HS-27A (cell line): Measurements from ENCODE around the gene CXorf49B.
"Not testable (repeated sequence)": the region's sequence is repeated elsewhere in the genome, so short reads cannot be mapped to it uniquely, and the experiment has no call there.

Source experiments
- DNase-seq: peaks from one replicate; pipeline ENCODE4 v3.0.0-alpha.2; 2012; ENCODE audit warnings: low read depth, missing footprints

The CXorf49B gene

DNA sequence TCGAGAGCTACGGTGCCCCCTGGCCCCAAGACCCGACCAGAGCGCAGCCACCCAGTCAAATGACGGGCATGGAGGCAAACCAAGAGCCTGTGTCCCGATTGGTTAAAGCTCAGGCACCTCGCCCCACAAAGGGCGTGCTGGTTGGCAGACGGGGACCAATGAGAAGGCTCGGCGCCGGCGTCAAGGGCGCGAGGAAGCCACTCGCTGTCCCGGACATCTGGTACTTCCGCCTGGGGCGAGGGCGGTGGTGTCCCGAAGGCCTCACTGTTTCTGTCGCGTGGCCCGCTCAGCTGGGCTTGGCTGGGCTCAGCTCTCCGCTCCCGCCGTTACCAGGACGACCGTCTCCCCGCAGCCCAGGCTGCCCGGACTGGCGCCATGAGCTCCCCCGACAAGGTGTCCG, at the start of gene CXorf49B:
Gene CXorf49B, plus strand, starts transcription at position 301 of the 400 bp plus-strand sequence. Its CDS starts 75 bp downstream, at position 376.
- DNase-seq = not testable (repeated sequence)

DNA sequence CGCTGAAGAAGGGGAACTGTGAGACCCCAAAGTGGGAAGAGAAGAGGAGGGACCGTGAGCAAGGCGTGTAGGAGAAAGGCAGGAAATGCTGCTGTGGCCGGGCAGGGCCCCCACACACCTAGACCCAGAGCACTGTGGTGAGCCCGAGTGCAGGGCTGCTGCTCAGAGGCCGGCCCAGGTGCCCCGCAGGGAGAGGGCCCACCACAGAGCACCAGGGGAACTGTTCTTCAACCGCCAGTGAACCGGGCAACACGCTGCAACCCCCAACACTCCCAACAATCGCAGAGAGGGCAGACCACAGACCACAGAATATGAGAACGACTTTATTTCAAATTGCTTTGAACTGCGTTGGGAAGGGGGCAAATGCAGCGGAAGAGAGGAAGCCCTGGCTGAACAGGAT, 49.1 kb upstream of the CXorf49B start:
- DNase-seq = not testable (repeated sequence)

- DNase-seq = not testable (repeated sequence)
These were observed 47.6 kb upstream of the CXorf49B start for GRCh38 chrX:71715551-71715950.

DNA sequence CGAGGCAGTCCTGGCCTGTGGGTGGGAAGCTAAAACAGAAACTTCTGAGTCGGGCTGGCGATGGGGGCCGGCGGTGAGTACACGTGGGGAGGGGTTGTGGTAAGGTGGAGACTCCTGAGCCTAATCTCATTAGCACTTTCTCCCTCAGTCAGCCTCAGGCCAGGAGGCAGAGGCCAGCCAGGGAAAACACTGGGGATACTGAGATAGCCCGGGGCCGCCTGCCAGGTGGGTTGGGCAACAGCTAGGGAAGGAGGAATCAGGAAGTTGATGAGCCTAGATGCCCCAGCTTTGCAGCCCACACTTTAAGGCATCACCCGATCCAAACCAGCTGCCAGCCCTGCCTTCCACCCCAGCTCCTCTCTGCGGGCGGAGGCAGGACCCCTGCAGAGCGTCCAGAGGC, 46.8 kb upstream of the CXorf49B start:
- DNase-seq = not testable (repeated sequence)

- not testable (repeated sequence) for DNase-seq
These were observed 45.0 kb upstream of the CXorf49B start, which contains the start of gene CXorf49 for GRCh38 chrX:71718185-71718584. Gene CXorf49 (minus strand): TSS chrX:71718285. CDS start chrX:71718151, 134 bp downstream.

- DNase-seq = not testable (repeated sequence)
These were observed 44.0 kb upstream of the CXorf49B start for GRCh38 chrX:71719195-71719594.

DNA sequence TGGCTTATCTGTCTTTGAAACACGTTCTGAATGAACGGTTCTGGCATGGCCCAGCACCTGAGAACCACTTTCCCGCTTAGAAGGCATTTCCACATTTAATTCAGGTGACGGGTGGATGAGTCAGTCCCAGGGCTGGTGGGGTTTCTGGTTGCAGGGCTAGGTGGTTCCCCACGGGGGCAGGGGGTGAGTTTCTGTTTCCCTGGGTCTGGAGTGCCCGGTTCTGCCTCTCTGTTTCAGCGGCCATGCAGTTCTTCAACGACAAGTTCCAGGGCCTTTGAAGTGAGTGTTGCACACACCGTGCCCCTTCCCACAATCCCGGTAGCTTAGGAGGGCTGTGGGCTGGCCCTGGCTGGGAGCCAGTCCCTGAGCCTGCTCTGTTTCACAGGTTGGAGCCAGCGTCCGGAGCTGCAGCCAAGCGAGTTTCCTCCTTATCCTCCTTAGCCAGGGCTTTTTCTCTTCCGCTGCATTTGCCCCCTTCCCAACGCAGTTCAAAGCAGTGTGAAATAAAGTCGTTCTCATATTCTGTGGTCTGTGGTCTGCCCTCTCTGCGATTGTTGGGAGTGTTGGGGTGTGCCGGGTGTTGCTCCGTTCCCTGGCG, 42.8 kb upstream of the CXorf49B start:
- DNase-seq = not testable (repeated sequence)

DNA sequence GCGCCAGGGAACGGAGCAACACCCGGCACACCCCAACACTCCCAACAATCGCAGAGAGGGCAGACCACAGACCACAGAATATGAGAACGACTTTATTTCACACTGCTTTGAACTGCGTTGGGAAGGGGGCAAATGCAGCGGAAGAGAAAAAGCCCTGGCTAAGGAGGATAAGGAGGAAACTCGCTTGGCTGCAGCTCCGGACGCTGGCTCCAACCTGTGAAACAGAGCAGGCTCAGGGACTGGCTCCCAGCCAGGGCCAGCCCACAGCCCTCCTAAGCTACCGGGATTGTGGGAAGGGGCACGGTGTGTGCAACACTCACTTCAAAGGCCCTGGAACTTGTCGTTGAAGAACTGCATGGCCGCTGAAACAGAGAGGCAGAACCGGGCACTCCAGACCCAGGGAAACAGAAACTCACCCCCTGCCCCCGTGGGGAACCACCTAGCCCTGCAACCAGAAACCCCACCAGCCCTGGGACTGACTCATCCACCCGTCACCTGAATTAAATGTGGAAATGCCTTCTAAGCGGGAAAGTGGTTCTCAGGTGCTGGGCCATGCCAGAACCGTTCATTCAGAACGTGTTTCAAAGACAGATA, 2.4 kb upstream of the CXorf49B start:
- not testable (repeated sequence) for DNase-seq

DNA sequence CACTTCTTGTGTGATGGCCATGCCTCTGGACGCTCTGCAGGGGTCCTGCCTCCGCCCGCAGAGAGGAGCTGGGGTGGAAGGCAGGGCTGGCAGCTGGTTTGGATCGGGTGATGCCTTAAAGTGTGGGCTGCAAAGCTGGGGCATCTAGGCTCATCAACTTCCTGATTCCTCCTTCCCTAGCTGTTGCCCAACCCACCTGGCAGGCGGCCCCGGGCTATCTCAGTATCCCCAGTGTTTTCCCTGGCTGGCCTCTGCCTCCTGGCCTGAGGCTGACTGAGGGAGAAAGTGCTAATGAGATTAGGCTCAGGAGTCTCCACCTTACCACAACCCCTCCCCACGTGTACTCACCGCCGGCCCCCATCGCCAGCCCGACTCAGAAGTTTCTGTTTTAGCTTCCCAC, 1.7 kb downstream of the CXorf49B start:
- DNase-seq = not testable (repeated sequence)

- DNase-seq = not testable (repeated sequence)
These were observed 2.5 kb downstream of the CXorf49B start for GRCh38 chrX:71765613-71766012.

- not testable (repeated sequence) for DNase-seq
These were observed 4.0 kb downstream of the CXorf49B start for GRCh38 chrX:71767134-71767533.

- not testable (repeated sequence) for DNase-seq
These were observed 15.2 kb downstream of the CXorf49B start for GRCh38 chrX:71778322-71778721.

DNA sequence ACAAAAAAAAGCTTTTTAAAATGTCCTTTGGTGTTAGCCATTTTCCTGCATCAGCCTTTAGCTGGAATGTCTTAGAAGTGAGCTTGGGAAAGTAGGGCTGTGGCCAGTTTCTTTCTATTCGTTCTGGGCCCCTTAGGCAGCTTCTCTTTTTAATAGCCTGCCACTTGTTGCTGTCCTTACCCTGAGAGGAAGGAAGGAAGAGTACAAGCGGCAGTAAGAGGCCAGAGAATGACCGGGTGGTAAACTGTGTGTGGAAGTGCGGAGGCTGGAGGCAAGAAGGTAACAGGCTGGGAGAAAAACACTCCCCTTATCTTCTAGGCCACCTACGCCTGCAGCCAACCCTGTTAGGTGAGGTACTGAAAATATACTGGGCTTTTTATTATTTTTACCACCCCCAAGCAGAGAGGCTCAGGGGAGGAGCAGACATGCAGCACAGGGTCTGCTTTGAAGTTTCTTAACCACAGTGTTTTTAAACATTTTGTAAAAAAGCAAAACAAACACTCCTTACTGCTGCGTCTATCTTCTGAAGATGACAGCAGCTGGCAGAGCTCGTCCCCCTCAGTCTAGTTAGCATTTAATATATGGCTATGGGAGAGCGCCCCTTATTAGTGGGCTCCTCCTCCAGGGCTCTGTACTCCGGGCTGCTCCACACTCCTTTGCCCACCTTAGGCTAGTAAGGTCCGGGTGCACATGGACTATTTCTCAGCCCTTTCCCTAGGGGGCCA, 19.2 kb downstream of the CXorf49B start:
- DNase-seq = not testable (repeated sequence)

DNA sequence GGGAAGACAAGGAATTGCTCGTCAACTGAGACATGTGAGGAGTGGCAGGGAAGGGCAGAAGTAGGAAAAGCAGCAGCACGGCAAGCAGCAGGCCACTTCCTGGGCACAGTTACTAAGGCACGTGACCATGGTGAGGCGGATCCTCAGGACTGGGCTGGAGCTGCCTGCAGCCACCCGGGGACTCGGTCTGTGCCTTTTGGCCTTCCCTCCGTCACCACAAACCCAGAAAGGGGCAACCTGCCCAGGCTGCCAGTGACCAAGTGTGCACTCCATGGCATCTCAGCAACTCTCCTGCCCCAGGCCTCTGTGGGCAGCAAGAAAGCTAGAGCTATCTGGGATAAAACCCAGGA, 19.8 kb downstream of the CXorf49B start:
- not testable (repeated sequence) for DNase-seq

DNA sequence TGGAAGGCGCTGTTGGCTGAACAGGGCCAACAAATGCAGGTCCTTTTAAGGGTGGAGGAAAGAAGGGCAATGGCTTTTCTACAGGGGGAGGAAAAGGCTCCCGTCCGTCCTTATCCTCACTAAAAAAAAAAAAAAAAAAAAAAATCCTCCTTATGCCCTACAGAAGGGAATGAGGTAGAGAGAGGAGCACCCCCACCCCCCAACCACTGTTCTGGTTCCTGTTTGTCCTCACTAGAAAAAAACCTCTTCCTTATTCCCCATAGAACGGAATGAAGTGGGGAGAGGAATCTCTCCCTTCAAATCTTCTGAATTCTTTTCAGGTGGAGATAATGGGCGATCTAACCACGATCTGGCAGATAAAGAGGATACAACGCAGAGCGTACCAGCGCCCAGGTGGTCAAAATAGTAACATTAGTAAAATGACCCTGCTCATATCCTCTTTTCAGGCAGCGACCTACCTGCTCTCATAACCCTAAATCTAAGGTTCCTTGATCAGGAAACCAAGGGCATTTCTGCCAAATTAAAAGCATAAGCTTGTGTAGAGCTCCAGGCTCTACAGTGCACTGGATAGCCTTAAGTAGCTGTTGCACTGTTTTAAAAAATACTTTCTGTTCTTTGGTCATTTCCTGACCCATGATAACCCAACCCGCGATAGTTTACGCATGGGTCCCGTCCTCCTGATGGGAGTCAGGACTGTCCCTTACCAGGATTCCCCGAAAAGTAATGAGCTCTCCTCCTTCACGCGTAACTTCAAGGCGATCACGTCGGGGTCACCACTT, 20.6 kb downstream of the CXorf49B start:
- DNase-seq = not testable (repeated sequence)

DNA sequence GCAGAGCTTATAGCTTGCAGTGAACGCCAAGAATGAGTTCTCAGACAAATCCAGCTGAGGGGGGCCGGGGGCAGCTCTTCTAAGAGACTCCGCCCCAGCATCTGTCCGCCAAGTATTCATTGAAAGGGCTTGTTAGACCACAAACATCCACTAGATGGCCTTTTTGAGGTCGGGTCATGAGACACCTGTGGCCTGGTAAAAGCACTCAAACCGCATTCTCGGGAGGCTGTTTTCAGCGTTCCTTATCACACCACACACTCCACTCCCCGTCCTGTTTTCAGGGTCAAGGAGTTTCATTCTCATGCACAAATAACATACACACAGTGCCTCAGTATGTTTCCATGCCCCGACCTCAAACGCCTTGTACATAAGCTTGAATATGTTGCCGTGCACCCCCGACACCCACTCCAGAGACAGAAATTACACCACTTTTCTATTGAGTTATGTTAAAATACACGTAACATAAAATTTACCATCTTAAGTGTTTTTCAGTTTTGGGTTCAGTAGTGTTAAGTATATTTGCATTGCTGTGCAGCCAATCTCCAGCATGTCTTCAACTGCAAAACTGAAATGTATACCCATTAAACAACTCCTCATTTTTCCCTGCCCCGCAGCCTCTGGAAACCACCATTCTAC, 21.3 kb downstream of the CXorf49B start:
- DNase-seq = not testable (repeated sequence)

DNA sequence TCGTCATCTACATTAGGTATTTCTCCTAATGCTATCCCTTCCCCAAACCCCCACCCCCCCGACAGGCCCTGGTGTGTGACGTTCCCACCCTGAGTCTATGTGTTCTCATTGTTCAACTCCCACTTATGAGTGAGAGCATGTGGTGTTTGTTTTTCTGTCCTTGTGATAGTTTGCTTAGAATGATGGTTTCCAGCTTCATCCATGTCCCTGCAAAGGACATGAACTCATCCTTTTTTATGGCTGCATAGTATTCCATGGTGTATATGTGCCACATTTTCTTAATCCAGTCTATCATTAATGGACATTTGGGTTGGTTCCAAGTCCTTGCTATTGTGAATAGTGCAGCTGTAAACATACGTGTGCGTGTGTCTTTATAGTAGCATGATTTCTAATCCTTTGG, 43.3 kb downstream of the CXorf49B start:
- not testable (repeated sequence) for DNase-seq

DNA sequence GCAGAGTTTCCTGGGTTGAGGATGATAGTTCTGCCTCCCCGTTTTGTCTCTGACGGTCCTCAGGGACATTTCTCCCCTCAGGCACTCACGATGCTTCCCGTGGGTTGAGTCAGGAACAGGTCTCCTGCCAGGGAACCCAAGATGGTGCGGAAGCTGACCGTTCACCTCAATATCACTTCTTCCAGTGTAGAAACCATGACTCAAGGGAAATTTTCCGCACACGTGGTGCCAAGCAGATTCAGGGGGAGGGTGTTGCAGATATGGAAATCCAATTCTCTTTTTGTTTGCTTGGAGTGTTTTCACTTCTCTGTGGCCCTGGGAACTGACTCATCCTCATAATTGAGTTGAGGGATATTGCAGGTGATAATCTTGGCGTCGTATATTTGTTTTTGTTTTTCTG, 46.7 kb downstream of the CXorf49B start:
- no peak for DNase-seq

DNA sequence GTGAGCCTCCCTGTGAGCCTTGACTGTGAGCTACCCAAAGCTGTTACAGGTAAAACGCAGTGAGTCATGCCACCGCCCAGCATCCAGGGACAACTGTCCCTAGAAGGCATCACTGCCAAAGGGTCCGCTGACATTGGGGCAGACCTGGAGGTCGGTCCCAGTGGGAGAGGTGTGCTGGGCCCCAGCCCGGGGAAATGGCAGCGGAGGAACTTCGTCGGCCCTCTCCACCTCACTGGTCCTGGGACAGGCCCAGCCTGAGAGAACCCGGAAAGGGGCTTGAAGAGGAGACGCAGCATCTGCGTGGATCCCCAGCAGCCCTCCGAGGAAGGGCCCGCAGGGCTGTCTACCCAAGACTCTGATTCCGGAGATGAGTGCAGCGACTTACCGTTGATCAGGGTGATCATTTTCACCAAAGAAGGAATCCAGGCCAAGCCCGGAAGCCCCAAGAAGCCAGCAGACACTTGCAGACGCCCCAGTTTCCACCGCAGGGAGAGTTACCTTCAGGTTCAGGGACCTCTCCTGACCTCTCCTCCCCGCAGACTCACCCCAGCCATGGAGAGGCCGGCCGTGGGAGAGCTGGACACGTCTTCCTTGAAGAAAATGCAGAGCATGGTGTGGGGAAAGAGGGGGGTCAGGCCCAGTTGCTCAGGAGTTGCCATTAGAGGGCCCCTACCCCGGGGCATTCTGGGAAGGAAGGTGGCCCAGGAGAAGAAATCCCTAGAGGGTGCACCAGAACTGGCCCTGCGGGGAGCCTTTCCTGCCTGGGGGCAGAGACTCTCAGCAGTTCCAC, 51.2 kb downstream of the CXorf49B start:
- no peak for DNase-seq

- no peak for DNase-seq
These were observed 52.2 kb downstream of the CXorf49B start for GRCh38 chrX:71815121-71815905.
